Measurements from ENCODE around the gene CCDC78.

CCDC78 gene

GRCh38 chr16:710500-711075 lies 15.7 kb downstream of the CCDC78 start:
- Histone ChIP-seq H3K36me3 (replicated peaks in 1 of 2; ENCODE audit: control insufficient read depth in 2 of 2, insufficient read depth in 2 of 2, low read length in 2 of 2) (no peaks in the 10 kb centered on the region), H3K4me1 (ENCODE audit: control insufficient read depth in 2 of 2, insufficient read depth in 1 of 2, low read depth in 1 of 2, low read length in 2 of 2) (peaks cover 27 to 51% of the 10 kb centered on the region in 2 donors), H3K9me3 (replicated peaks in 1 of 2; ENCODE audit: control insufficient read depth in 2 of 2, insufficient read depth in 1 of 2, low read depth in 1 of 2, low read length in 2 of 2) (no peaks in the 10 kb centered on the region), H3K14ac (ENCODE audit: low read length) (peak overlapping the region; percentile 71), H2BK5ac (ENCODE audit: low read length) (peak overlapping the region; percentile 82), H2BK12ac (ENCODE audit: low read length) (peak overlapping the region; percentile 86), H2BK120ac (ENCODE audit: low read depth, low read length) (peak overlapping the region; percentile 93), H3K79me1 (ENCODE audit: low read depth, low read length) (peaks cover 6% of the 10 kb centered on the region), H4K91ac (ENCODE audit: low read depth, low read length, poor library complexity) (no peak overlapping the region), H3K27me3 (ENCODE audit: control insufficient read depth in 3 of 3, insufficient read depth in 3 of 3, low read depth in 1 of 3, low read length in 3 of 3) (peaks cover 8 to 43% (median 15%) of the 10 kb centered on the region in 3 experiments), H3K23ac (ENCODE audit: low read depth, low read length, poor library complexity) (peak overlapping the region; percentile 99), H2AFZ (ENCODE audit: low read length) (peak overlapping the region; percentile 68), H2AK5ac (ENCODE audit: low read depth, low read length) (peak overlapping the region; percentile 100), H3K27ac (replicated peaks; ENCODE audit: low read length) (peak overlapping the region; percentile 63), H3K4me2 (ENCODE audit: insufficient read depth, low read length, poor library complexity, severe bottlenecking) (no peak overlapping the region), H4K8ac (ENCODE audit: low read depth, low read length) (no peak overlapping the region), H3K4ac (ENCODE audit: low read length) (peak overlapping the region; percentile 38), H3K18ac (ENCODE audit: low read length) (peak overlapping the region; percentile 91), H2BK15ac (ENCODE audit: low read length) (peak overlapping the region; percentile 99), H3K4me3 (ENCODE audit: low read length in 2 of 2) (peak overlapping the region in 1 of 2 donors; percentile 31), H3K9ac (ENCODE audit: low read depth, low read length, poor library complexity) (peak overlapping the region; percentile 84)
- no CpG with 5 or more reads among the region's 21 CpGs for WGBS, 2 donors (ENCODE audit: extremely low coverage in 2 of 2, insufficient read length in 2 of 2, insufficient replicate concordance in 1 of 2)
- no peak for DNase-seq (ENCODE audit: low spot score)

DNA sequence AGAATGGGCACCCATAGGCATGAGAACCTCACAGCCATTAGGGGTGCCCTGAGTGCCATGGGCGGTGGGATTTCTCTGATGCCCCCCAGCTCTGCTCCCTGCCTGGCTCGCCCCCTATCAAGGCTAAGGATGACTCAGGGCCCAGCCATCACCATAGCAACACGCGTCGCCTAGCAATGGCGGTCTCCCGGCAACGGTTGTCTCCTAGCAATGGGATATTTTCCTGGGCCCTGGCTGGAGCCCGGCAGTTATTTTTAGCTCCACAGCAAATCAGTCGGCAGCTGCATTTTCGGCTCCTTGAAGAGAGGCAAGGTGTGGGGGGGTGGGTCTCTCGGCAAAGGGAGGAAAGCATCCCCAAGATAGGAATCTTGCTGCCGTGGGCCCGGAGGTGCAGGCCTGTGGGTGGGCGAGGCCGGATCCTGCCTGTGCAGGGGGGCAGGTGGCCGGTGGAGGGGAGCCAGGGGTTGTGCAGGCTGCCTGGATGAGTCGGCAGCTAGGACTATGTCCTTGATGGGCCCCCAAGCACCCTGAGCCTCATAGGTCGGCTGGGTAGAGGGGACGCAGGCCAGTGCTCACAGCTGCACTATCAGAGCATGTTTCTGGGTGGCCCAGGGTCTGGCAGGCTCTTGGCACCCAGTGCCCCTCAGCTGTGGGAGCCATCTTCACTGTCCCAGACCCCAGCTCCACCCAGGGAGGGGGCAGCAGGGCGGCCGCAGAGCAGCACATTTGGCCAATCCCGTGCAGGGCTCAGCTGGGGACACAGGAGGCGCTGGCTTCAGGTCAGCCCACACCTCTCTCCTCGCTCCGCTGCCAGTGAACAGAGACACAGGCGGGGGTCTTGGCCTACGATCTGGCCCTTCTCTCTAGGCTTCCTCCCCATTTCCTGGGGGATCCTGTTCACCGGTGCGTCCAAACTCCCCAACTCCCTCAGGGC lies 16.4 kb downstream of the CCDC78 start:
- H3K14ac ChIP-seq (ENCODE audit: low read length), result peak overlapping the region; percentile 8
- H3K4me2 ChIP-seq (ENCODE audit: insufficient read depth, low read length, poor library complexity, severe bottlenecking), result peak overlapping the region; percentile 55
- H2BK12ac ChIP-seq (ENCODE audit: low read length), result no peak overlapping the region
- peak overlapping the region; percentile 99 for H2BK15ac ChIP-seq (ENCODE audit: low read length)
- H3K27ac ChIP-seq (replicated peaks; ENCODE audit: low read length), result peak overlapping the region; percentile 63
- peak overlapping the region; percentile 99 for H3K23ac ChIP-seq (ENCODE audit: low read depth, low read length, poor library complexity)
- H3K4me1 ChIP-seq (ENCODE audit: control insufficient read depth in 2 of 2, insufficient read depth in 1 of 2, low read depth in 1 of 2, low read length in 2 of 2), result peaks cover 27 to 52% of the 10 kb centered on the region in 2 donors
- H3K4ac ChIP-seq (ENCODE audit: low read length), result no peak overlapping the region
- H2BK120ac ChIP-seq (ENCODE audit: low read depth, low read length), result no peak overlapping the region
- H3K9me3 ChIP-seq (replicated peaks in 1 of 2; ENCODE audit: control insufficient read depth in 2 of 2, insufficient read depth in 1 of 2, low read depth in 1 of 2, low read length in 2 of 2), result no peaks in the 10 kb centered on the region
- H4K8ac ChIP-seq (ENCODE audit: low read depth, low read length), result no peak overlapping the region
- H2BK5ac ChIP-seq (ENCODE audit: low read length), result no peak overlapping the region
- peak overlapping the region; percentile 68 for H2AFZ ChIP-seq (ENCODE audit: low read length)
- no peak overlapping the region for H3K9ac ChIP-seq (ENCODE audit: low read depth, low read length, poor library complexity)
- peaks cover 11 to 49% (median 16%) of the 10 kb centered on the region in 3 experiments for H3K27me3 ChIP-seq (ENCODE audit: control insufficient read depth in 3 of 3, insufficient read depth in 3 of 3, low read depth in 1 of 3, low read length in 3 of 3)
- H3K79me1 ChIP-seq (ENCODE audit: low read depth, low read length), result peaks cover 2% of the 10 kb centered on the region
- no peaks in the 10 kb centered on the region for H3K36me3 ChIP-seq (replicated peaks in 1 of 2; ENCODE audit: control insufficient read depth in 2 of 2, insufficient read depth in 2 of 2, low read length in 2 of 2)
- peak overlapping the region; percentile 100 for H2AK5ac ChIP-seq (ENCODE audit: low read depth, low read length)
- WGBS, 2 donors (ENCODE audit: extremely low coverage in 2 of 2, insufficient read length in 2 of 2, insufficient replicate concordance in 1 of 2), result no CpG with 5 or more reads among the region's 30 CpGs
- peak; percentile 87 for DNase-seq (ENCODE audit: low spot score)
- peak overlapping the region; percentile 91 for H3K18ac ChIP-seq (ENCODE audit: low read length)
- H4K91ac ChIP-seq (ENCODE audit: low read depth, low read length, poor library complexity), result no peak overlapping the region
- peak overlapping the region; percentile 31 to 34 for H3K4me3 ChIP-seq (ENCODE audit: low read length in 2 of 2)

DNA sequence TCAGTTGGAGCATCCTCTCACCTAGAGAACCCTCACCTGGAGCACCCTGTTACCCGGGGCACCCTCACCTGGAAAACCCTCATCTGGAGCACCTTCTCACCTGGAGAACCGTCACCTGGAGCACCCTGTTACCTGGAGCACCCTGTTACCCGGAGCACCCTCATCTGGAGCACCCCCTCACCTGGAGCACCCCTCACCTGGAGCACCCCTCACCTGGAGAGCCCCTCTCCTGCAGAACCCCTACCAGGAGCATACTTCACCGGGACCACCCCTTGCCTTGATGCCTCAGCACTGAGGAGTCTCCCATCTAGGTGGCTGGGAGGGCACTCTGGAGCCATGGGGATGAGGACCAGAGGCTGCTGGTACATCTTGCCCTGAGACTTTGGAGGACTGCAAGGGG lies 17.3 kb downstream of the CCDC78 start:
- H3K18ac ChIP-seq (ENCODE audit: low read length), result peak overlapping the region; percentile 19
- no peaks in the 10 kb centered on the region for H3K79me1 ChIP-seq (ENCODE audit: low read depth, low read length)
- H3K27me3 ChIP-seq (ENCODE audit: control insufficient read depth in 3 of 3, insufficient read depth in 3 of 3, low read depth in 1 of 3, low read length in 3 of 3), result peaks cover 16 to 56% (median 22%) of the 10 kb centered on the region in 3 experiments
- H3K27ac ChIP-seq (replicated peaks; ENCODE audit: low read length), result no peak overlapping the region
- no peak overlapping the region for H2BK120ac ChIP-seq (ENCODE audit: low read depth, low read length)
- peak overlapping the region; percentile 11 for H3K4me2 ChIP-seq (ENCODE audit: insufficient read depth, low read length, poor library complexity, severe bottlenecking)
- H2AFZ ChIP-seq (ENCODE audit: low read length), result no peak overlapping the region
- no peak overlapping the region for H2BK5ac ChIP-seq (ENCODE audit: low read length)
- H2AK5ac ChIP-seq (ENCODE audit: low read depth, low read length), result peak overlapping the region; percentile 36
- H2BK12ac ChIP-seq (ENCODE audit: low read length), result no peak overlapping the region
- WGBS, 2 donors (ENCODE audit: extremely low coverage in 2 of 2, insufficient read length in 2 of 2, insufficient replicate concordance in 1 of 2), result no CpG with 5 or more reads among the region's 4 CpGs
- H4K91ac ChIP-seq (ENCODE audit: low read depth, low read length, poor library complexity), result no peak overlapping the region
- no peak overlapping the region for H3K23ac ChIP-seq (ENCODE audit: low read depth, low read length, poor library complexity)
- H3K9me3 ChIP-seq (replicated peaks in 1 of 2; ENCODE audit: control insufficient read depth in 2 of 2, insufficient read depth in 1 of 2, low read depth in 1 of 2, low read length in 2 of 2), result no peaks in the 10 kb centered on the region
- H3K36me3 ChIP-seq (replicated peaks in 1 of 2; ENCODE audit: control insufficient read depth in 2 of 2, insufficient read depth in 2 of 2, low read length in 2 of 2), result no peaks in the 10 kb centered on the region
- H3K4ac ChIP-seq (ENCODE audit: low read length), result no peak overlapping the region
- no peak overlapping the region for H2BK15ac ChIP-seq (ENCODE audit: low read length)
- H4K8ac ChIP-seq (ENCODE audit: low read depth, low read length), result no peak overlapping the region
- H3K14ac ChIP-seq (ENCODE audit: low read length), result peak overlapping the region; percentile 8
- peak overlapping the region in 1 of 2 donors; percentile 34 for H3K4me3 ChIP-seq (ENCODE audit: low read length in 2 of 2)
- H3K4me1 ChIP-seq (ENCODE audit: control insufficient read depth in 2 of 2, insufficient read depth in 1 of 2, low read depth in 1 of 2, low read length in 2 of 2), result peaks cover 19 to 52% of the 10 kb centered on the region in 2 donors
- DNase-seq (ENCODE audit: low spot score), result no peak
- H3K9ac ChIP-seq (ENCODE audit: low read depth, low read length, poor library complexity), result no peak overlapping the region

DNA sequence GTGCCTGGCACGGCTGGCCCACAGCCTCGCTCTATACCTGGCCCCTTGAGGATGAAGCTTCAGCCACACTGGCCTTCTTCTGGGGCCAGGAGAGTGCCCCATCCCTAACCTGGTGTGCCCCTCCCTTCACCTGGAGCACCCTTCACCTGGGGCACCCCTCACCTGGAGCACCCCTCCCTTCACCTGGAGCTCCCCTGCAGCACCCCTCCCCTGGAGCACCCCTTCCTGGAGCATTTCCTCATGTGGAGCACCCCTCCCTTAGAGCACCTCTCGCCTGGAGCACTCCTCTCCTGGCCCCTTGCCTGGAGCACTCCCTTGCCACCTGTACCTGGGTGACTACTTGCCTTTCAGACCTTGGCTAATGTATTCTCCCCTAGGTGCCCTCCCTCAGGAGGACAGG lies 18.2 kb downstream of the CCDC78 start:
- H4K8ac ChIP-seq (ENCODE audit: low read depth, low read length), result no peak overlapping the region
- no peak overlapping the region for H2BK5ac ChIP-seq (ENCODE audit: low read length)
- H3K4ac ChIP-seq (ENCODE audit: low read length), result no peak overlapping the region
- no peaks in the 10 kb centered on the region for H3K9me3 ChIP-seq (replicated peaks in 1 of 2; ENCODE audit: control insufficient read depth in 2 of 2, insufficient read depth in 1 of 2, low read depth in 1 of 2, low read length in 2 of 2)
- no peak overlapping the region for H3K27ac ChIP-seq (replicated peaks; ENCODE audit: low read length)
- H3K14ac ChIP-seq (ENCODE audit: low read length), result no peak overlapping the region
- H3K4me1 ChIP-seq (ENCODE audit: control insufficient read depth in 2 of 2, insufficient read depth in 1 of 2, low read depth in 1 of 2, low read length in 2 of 2), result peaks cover 19 to 50% of the 10 kb centered on the region in 2 donors
- H4K91ac ChIP-seq (ENCODE audit: low read depth, low read length, poor library complexity), result no peak overlapping the region
- WGBS, 2 donors (ENCODE audit: extremely low coverage in 2 of 2, insufficient read length in 2 of 2, insufficient replicate concordance in 1 of 2), result no CpG with 5 or more reads among the region's 3 CpGs
- no peak for DNase-seq (ENCODE audit: low spot score)
- H3K9ac ChIP-seq (ENCODE audit: low read depth, low read length, poor library complexity), result no peak overlapping the region
- no peaks in the 10 kb centered on the region for H3K79me1 ChIP-seq (ENCODE audit: low read depth, low read length)
- no peak overlapping the region for H2AK5ac ChIP-seq (ENCODE audit: low read depth, low read length)
- H2BK15ac ChIP-seq (ENCODE audit: low read length), result no peak overlapping the region
- H3K36me3 ChIP-seq (replicated peaks in 1 of 2; ENCODE audit: control insufficient read depth in 2 of 2, insufficient read depth in 2 of 2, low read length in 2 of 2), result no peaks in the 10 kb centered on the region
- H3K18ac ChIP-seq (ENCODE audit: low read length), result no peak overlapping the region
- no peak overlapping the region for H2BK120ac ChIP-seq (ENCODE audit: low read depth, low read length)
- no peak overlapping the region for H3K4me2 ChIP-seq (ENCODE audit: insufficient read depth, low read length, poor library complexity, severe bottlenecking)
- no peak overlapping the region for H2BK12ac ChIP-seq (ENCODE audit: low read length)
- H3K27me3 ChIP-seq (ENCODE audit: control insufficient read depth in 3 of 3, insufficient read depth in 3 of 3, low read depth in 1 of 3, low read length in 3 of 3), result peaks cover 21 to 62% (median 25%) of the 10 kb centered on the region in 3 experiments
- no peak overlapping the region for H3K4me3 ChIP-seq (ENCODE audit: low read length in 2 of 2)
- H3K23ac ChIP-seq (ENCODE audit: low read depth, low read length, poor library complexity), result no peak overlapping the region
- no peak overlapping the region for H2AFZ ChIP-seq (ENCODE audit: low read length)

Data from neuronal stem cell (in vitro differentiated cells).